ENCODE data around the gene IMMP2L. TPM values are rescaled to one million over a fixed set of nuclear protein-coding genes. Genes with fewer than 3 reads are reported as not detected.

The IMMP2L gene
- total and polyA plus RNA-seq, 2 of the 8 experiments (the other 6 are each of a cell fraction or from before 2014, with no cell fraction given): 2.3 to 10.1 TPM

GRCh38 chr7:111492234-111492633 is 70.1 kb downstream of the IMMP2L start:
- Histone ChIP-seq H3K9ac (replicated peaks in 1 of 4; ENCODE audit: extremely low read depth in 1 of 4, low read depth in 3 of 4, low read length in 3 of 4) (no peak overlapping the region), H3K4me2 (ENCODE audit: insufficient read depth in 1 of 2, low read depth in 2 of 2, low read length in 2 of 2) (no peak overlapping the region), H2BK20ac (ENCODE audit: low read length) (no peak overlapping the region), H2AK5ac (ENCODE audit: low read depth, low read length) (no peak overlapping the region), H2BK5ac (ENCODE audit: low read depth, low read length) (no peak overlapping the region), H3K79me2 (ENCODE audit: control insufficient read depth in 1 of 2, insufficient read depth in 2 of 2, low read length in 2 of 2) (no peaks in the 10 kb centered on the region), H3K9me3 (ENCODE audit: insufficient read depth in 2 of 2, low read depth in 1 of 2, low read length in 1 of 2) (no peaks in the 10 kb centered on the region; a peak in 1 of 4 replicates), H4K5ac (ENCODE audit: insufficient read length, low read depth, low read length) (no peak overlapping the region), H3K18ac (ENCODE audit: extremely low read depth, low read length) (no peak overlapping the region), H3K4me3 (ENCODE audit: extremely low read depth in 1 of 4, insufficient read depth in 2 of 4, low read depth in 3 of 4, low read length in 4 of 4) (no peak overlapping the region), H2AFZ (ENCODE audit: low read length) (no peak overlapping the region), H2BK15ac (ENCODE audit: low read length) (no peak overlapping the region), H3K14ac (ENCODE audit: insufficient read length) (no peak overlapping the region), H3K56ac (replicated peaks; ENCODE audit: insufficient read length, low read depth, low read length) (no peak overlapping the region), H2BK12ac (ENCODE audit: low read depth, low read length) (no peak overlapping the region), H4K91ac (replicated peaks; ENCODE audit: insufficient read length, low read length) (no peak overlapping the region), H3K27ac (ENCODE audit: low read depth, low read length) (no peak overlapping the region), H3K79me1 (ENCODE audit: low read depth, low read length) (no peaks in the 10 kb centered on the region), H4K20me1 (replicated peaks in 1 of 2; ENCODE audit: control insufficient read depth in 1 of 2, insufficient read depth in 2 of 2, low read length in 2 of 2) (no peaks in the 10 kb centered on the region), H3K23ac (ENCODE audit: insufficient read length) (no peak overlapping the region), H3K36me3 (ENCODE audit: control insufficient read depth in 2 of 4, insufficient read depth in 4 of 4, low read length in 3 of 4) (no peaks in the 10 kb centered on the region), H2BK120ac (replicated peaks; ENCODE audit: low read depth, low read length) (no peak overlapping the region), H3K4me1 (replicated peaks in 1 of 4; ENCODE audit: control insufficient read depth in 3 of 4, insufficient read depth in 4 of 4, low read length in 3 of 4) (no peaks in the 10 kb centered on the region), H3K23me2 (ENCODE audit: low read depth, low read length) (no peaks in the 10 kb centered on the region), H3K27me3 (replicated peaks in 1 of 4; ENCODE audit: control insufficient read depth in 3 of 4, extremely low read depth in 1 of 4, insufficient read depth in 3 of 4, low read length in 3 of 4) (no peaks in the 10 kb centered on the region), H3K4ac (replicated peaks; ENCODE audit: insufficient read length, low read depth, low read length) (no peak overlapping the region), H4K8ac (ENCODE audit: extremely low read depth, insufficient read depth, low read length) (no peak overlapping the region)
- ChIA-PET POLR2A (ENCODE audit: partially characterized antibody) (no interaction called here), CTCF (ENCODE audit: partially characterized antibody) (interaction anchor here (0.6 kb wide), 1 partner anchor 210 kb away, joined by 4 read pairs; no protein-coding TSS in a partner anchor)
- no peak for FAIRE-seq
- no peak for DNase-seq (ENCODE audit: low read depth in 1 of 2, low spot score in 2 of 2)
- TF ChIP-seq ZNF274 (IDR thresholded peaks at IDR 0.05; ENCODE audit: borderline replicate concordance, extremely low read depth, low read length) (no peak), SUZ12 (IDR thresholded peaks at IDR 0.05; ENCODE audit: low read length) (no peak), BACH1 (IDR thresholded peaks at IDR 0.05; ENCODE audit: low read length) (no peak), POU5F1 (IDR thresholded peaks at IDR 0.05; ENCODE audit: low read depth, low read length) (no peak), SIN3A (conservative IDR thresholded peaks at IDR 0.05 in 1 of 2, IDR thresholded peaks at IDR 0.05 in 1 of 2; ENCODE audit: low read depth in 1 of 2, low read length in 2 of 2) (no peak), POLR2AphosphoS5 (IDR thresholded peaks at IDR 0.05; ENCODE audit: low read depth, low read length) (no peak), TEAD4 (IDR thresholded peaks at IDR 0.05; ENCODE audit: low read depth, low read length) (no peak), KDM4A (IDR thresholded peaks at IDR 0.05; ENCODE audit: low read depth, low read length, severe bottlenecking) (no peak), NANOG (IDR thresholded peaks at IDR 0.05; ENCODE audit: insufficient read depth, low read depth, low read length, poor library complexity, severe bottlenecking) (no peak), SIX5 (IDR thresholded peaks at IDR 0.05; ENCODE audit: low read depth, low read length) (no peak), SP2 (IDR thresholded peaks at IDR 0.05; ENCODE audit: low read length) (no peak), EP300 (IDR thresholded peaks at IDR 0.05; ENCODE audit: borderline replicate concordance in 1 of 2, low read depth in 2 of 2, low read length in 2 of 2) (no peak), TBP (IDR thresholded peaks at IDR 0.05; ENCODE audit: low read depth, low read length) (no peak)
- 92% methylated on average over 2 of the region's 2 CpGs; no CpG with 5 or more reads in 1 of the 2 experiments for WGBS, 2 experiments (ENCODE audit: extremely low coverage in 1 of 2, insufficient coverage in 1 of 2, insufficient read length in 1 of 2, insufficient replicate concordance in 2 of 2, low coverage in 1 of 2, low lambda C conversion rate in 2 of 2, missing lambda C conversion rate in 1 of 2)

Data from H1 (cell line).